GM18861 (cell line): Measurements from ENCODE around the gene C2CD4C.
"Not testable (repeated sequence)": the region's sequence is repeated elsewhere in the genome, so short reads cannot be mapped to it uniquely, and the experiment has no call there.

Experiments
- ATAC-seq: cut with Tn5 transposase; IDR thresholded peaks from one replicate; pipeline ENCODE4 v1.9.1; 2021; ENCODE audit not compliant: unreplicated experiment

C2CD4C gene, protein sequence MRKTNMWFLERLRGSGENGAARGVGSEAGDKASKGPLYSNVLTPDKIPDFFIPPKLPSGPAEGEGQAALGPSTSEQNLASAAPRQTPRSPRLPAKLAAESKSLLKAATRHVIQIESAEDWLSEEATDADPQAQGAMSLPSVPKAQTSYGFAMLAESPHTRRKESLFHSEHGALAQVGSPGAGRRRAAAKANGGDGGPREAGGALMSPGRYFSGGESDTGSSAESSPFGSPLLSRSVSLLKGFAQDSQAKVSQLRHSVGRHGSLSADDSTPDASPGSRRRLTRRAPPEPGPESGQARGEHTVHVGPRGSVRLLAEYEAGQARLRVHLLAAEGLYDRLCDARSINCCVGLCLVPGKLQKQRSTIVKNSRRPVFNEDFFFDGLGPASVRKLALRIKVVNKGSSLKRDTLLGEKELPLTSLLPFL

GRCh38 chr19:408902-409515 is at the start of gene C2CD4C:
Gene C2CD4C, minus strand, starts transcription at chr19:409147. Its CDS starts 786 bp downstream, at chr19:408361.
- no peak for ATAC-seq

DNA sequence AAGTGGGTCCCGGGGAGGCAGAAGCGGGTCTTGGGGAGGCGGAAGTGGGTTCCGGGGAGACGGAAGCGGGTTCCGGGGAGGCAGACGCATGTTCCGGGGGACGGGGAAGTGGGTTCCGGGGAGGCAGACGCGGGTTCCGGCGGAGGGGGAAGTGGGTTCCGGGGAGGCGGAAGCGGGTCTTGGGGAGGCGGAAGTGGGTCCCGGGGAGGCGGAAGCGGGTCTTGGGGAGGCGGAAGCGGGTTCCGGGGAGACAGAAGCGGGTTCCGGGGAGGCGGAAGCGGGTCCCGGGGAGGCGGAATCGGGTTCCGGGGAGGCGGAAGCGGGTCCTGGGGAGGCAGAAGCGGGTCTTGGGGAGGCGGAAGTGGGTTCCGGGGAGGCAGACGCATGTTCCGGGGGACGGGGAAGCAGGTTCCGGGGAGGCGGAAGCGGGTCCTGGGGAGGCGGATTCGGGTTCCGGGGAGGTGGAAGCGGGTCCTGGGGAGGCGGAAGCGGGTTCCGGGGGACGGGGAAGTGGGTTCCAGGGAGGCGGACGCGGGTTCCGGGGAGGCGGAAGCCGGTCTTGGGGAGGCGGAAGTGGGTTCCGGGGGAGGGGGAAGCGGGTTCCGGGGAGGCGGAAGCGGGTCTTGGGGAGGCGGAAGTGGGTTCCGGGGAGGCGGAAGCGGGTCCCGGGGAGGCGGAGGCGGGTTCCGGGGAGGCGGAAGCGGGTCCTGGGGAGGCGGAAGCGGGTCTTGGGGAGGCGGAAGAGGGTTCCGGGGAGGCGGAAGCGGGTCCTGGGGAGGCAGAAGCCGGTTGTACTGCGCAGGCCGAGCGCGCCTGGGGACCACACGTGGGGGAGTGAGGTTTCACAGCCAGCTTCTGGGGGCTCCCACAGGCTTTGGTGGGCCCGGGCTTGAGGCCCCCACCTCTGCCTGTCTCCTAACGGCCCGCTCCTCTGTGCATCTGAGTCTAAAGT is 49.4 kb upstream of the C2CD4C start:
- no peak for ATAC-seq

- ATAC-seq, result no peak
Measured at GRCh38 chr19:457636-458035, 48.7 kb upstream of the C2CD4C start.

- ATAC-seq, result no peak
Measured at GRCh38 chr19:456547-457110, 47.7 kb upstream of the C2CD4C start.

GRCh38 chr19:455851-456546 is 47.1 kb upstream of the C2CD4C start:
- no peak for ATAC-seq

GRCh38 chr19:455031-455705 is 46.2 kb upstream of the C2CD4C start:
- no peak for ATAC-seq

- ATAC-seq, result no peak
Measured at GRCh38 chr19:453606-454005, 44.7 kb upstream of the C2CD4C start.

DNA sequence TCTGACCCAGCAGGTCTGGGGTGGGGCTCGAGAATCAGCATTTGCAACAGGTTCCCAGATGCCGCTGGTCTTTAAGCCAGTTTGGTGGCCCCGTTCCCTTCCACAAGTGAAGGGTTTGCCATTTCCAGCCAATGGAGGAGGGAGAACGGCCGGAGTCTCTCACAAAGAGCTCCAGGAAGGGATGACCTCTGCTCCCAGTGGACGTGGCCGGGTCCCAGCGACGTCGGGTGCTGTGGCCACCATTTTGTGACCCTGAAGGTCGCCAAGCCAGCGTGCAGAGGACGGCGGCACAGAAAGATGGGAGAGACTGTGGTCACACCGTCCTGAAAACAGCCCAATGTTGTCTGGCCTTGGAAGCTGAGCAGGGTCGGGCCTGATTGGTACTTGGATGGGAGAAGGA is 43.9 kb upstream of the C2CD4C start:
- no peak for ATAC-seq

- not testable (repeated sequence) for ATAC-seq
Measured at GRCh38 chr19:450912-451481, 42.0 kb upstream of the C2CD4C start.

DNA sequence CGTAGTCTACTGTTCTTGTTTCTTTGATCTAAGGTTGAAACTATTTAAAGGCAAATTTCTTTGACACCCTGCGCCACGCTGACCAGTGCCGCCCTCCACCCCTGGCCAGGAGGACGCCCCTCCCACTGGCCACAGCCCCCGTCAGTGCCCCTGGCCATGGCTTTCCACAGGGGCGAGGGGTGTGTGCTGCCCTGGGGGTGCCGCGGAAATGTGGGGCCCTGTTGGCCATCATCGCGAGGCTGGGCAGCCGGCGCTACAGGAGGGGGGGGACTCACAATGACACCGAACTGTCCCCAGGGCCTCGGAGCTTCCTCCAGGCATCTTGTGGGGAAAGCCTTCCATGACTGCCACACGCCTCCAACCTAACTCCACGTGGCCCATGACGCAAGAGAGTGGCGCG is 41.0 kb upstream of the C2CD4C start:
- ATAC-seq, result no peak

DNA sequence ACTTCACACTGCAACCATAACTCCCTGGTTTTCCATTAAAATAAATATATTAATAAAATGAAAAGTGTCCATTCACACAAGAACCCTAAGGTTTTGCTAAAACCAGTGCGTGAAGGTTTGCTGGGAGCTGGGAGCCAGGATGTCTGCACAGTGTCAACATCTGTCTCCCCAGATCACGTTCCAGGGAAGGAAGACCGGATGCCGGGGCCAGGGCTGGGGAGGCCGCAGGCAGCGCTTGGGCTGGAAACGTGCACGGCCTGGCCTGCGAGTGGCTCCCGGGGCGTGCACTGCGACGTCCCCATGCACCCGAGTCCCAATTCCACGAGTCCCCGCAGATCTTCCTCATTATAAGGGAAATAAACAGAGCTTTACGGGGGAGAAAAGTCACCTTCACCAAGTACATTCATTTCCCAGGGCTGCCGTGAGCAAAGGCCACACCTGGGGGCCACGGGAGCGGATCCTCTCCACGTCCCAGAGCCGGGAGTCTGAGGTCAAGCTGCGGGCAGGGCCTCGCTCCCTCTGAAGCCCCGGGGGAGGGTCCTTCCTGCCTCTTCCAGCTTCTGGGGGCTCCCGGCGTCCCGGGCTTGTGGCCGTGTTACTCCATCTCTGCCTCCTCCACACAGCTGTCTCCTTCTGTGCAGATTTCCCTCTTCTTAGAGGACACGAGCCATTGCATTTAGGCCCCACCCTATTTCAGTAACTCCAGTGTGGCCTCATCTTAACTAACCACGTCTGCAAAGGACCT is 39.0 kb upstream of the C2CD4C start:
- no peak for ATAC-seq

DNA sequence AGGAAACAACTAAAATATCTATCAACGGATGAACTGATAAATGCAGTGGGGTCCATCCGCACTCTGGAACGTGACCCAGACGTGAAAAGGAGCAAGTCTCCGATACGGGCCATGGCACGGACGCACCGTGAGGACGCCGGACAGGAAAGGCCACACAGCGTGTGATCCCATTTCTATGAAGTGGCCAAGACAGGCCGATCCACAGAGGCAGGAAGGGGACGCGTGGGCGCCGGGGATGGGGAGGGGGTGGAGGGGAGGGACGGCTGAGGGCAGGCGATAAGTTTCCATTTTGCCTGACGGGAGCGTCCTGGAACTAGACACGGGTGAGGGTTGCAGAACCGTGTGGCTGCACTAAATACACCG is 38.1 kb upstream of the C2CD4C start:
- ATAC-seq, result no peak

- ATAC-seq, result no peak
Measured at GRCh38 chr19:444677-445210, 35.8 kb upstream of the C2CD4C start.

GRCh38 chr19:443005-443404 is 34.1 kb upstream of the C2CD4C start:
- no peak for ATAC-seq

DNA sequence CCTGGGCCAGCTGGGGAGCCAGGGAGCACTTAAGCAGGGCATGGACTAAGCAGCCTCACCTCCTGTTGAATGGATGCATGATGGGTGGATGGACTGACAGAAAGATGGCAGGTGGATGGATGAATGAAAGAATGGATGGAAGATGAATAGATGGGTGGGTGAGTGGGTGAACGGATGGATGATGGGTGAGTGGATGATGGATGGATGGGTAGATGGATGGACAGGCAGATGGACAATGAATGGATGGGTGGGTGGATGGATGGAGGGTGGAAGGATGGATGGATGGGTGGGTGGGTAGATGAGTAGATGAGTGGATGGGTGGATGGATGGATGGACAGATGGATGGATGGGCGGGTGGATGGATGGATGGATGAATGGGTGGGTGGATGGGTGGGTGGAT is 33.1 kb upstream of the C2CD4C start:
- no peak for ATAC-seq

GRCh38 chr19:441213-441836 is 32.4 kb upstream of the C2CD4C start:
- no peak for ATAC-seq

DNA sequence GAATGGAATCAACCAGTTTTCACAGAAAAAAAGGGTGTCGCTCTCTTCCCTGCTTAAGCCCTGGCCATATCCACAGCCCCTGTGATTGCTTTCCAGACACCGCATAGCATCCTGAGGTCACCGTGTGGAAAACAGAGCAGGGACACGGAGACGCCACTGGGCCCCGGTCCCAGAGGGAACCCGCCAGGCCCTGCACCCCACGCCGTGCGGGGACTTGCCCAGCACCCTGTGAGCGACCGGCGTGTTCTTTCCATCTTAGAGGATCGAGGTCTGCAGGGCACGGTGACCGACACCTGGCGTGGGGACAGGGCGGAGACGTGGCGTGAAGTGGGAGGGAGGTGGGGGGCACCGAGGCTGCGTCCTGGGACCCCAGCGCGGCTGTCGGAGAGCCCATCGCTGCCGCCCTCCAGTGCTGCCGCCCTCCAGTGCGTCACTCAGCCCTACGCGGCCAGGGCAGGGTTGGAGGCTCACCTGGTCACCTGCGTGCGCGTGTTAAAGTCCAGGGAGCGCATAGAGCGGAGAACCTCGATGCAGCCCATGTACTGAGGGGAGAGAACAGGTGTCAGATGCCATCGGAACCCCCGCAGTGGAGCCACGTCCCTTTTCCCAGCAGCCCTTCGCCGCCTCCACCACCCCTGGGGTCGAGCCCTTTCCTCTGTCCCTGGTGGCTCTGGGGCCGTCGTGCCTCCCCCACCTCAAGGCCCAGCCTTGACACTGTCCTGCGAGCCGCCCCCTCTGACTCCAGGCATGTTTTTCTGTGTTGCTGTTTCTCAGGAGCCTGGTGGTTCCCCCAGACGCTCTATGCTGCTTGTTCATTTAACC is 31.7 kb upstream of the C2CD4C start:
- no peak for ATAC-seq
